ENCODE data around the gene CALU.

DNA sequence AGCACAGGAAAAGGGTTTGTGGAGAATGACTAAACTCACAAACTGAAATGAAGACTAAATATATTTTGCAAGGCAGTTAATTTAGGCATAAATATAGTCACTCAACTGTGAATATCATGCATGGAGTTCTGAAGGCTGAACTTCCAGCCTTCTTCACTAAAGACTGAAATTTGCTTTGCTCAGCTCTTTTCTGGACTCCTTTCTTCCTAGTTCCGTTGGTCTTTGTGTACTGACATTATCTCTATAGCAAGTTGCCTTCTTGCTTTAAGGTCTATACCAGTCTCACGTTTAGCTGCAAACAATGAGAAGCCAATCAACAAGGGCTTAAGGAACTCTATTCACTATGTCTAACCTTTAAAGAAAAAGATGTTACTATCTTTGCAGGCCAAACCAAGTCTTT is 44.4 kb upstream of the CALU start:
- TF ChIP-seq CTCF (conservative IDR thresholded peaks at IDR 0.05) (no peak), ZFX (IDR thresholded peaks at IDR 0.05) (no peak)
